ENCODE data around the gene ITPK1. TPM values are rescaled to one million over a fixed set of nuclear protein-coding genes. Genes with fewer than 3 reads are reported as not detected.

Gene ITPK1
- total RNA-seq, 1 experiment from 2014 or later, result 60.1 TPM

- no peaks in the 10 kb centered on the region for H3K9me3 Mint-ChIP-seq (ENCODE audit: unreplicated experiment)
- no peaks in the 10 kb centered on the region for H3K4me1 ChIP-seq
- no peak overlapping the region for H3K4me3 Mint-ChIP-seq (ENCODE audit: unreplicated experiment)
- H3K36me3 ChIP-seq (ENCODE audit: control insufficient read depth, insufficient read depth, low read length), result no peaks in the 10 kb centered on the region; the same call in none of the 2 replicates
- H3K27me3 ChIP-seq (replicated peaks; ENCODE audit: control insufficient read depth, insufficient read depth, low read length), result no peaks in the 10 kb centered on the region
- no peaks in the 10 kb centered on the region for H3K36me3 Mint-ChIP-seq (ENCODE audit: insufficient read depth, unreplicated experiment)
- POLR2A ChIA-PET, result no interaction called here
- no peaks in the 10 kb centered on the region for H3K4me1 Mint-ChIP-seq (ENCODE audit: low read depth, unreplicated experiment)
- H3K9me3 ChIP-seq, result no peaks in the 10 kb centered on the region
- no peak for TF ChIP-seq CTCF (IDR thresholded peaks at IDR 0.05; ENCODE audit: insufficient read depth in 1 of 2, low read depth in 1 of 2, low read length in 1 of 2, severe bottlenecking in 1 of 2, unreplicated experiment in 1 of 2)
- no peak overlapping the region for H3K4me3 ChIP-seq (ENCODE audit: low read depth, low read length)
- DNase-seq, result no peak
- H3K27ac Mint-ChIP-seq (ENCODE audit: unreplicated experiment), result no peak overlapping the region
- CTCF ChIA-PET, result no interaction called here
- intact Hi-C loops (cut with micrococcal nuclease; ENCODE audit: unreplicated experiment), result no loop called here
- BruUV-seq (replicated peaks), result no TSS peak
- no peaks in the 10 kb centered on the region for H3K27me3 Mint-ChIP-seq (ENCODE audit: insufficient read depth, unreplicated experiment)
Measured at GRCh38 chr14:92997343-92998061, 118.2 kb downstream of the ITPK1 start.

- ChIA-PET CTCF (no interaction called here), POLR2A (no interaction called here)
- H3K27me3 Mint-ChIP-seq (ENCODE audit: insufficient read depth, unreplicated experiment), result no peaks in the 10 kb centered on the region
- H3K4me1 ChIP-seq, result no peaks in the 10 kb centered on the region
- H3K4me3 ChIP-seq (ENCODE audit: low read depth, low read length), result no peak overlapping the region
- intact Hi-C loops (cut with micrococcal nuclease; ENCODE audit: unreplicated experiment), result no loop called here
- peaks cover 6% of the 10 kb centered on the region for H3K36me3 Mint-ChIP-seq (ENCODE audit: insufficient read depth, unreplicated experiment)
- H3K27me3 ChIP-seq (replicated peaks; ENCODE audit: control insufficient read depth, insufficient read depth, low read length), result no peaks in the 10 kb centered on the region
- TF ChIP-seq CTCF (IDR thresholded peaks at IDR 0.05; ENCODE audit: insufficient read depth in 1 of 2, low read depth in 1 of 2, low read length in 1 of 2, severe bottlenecking in 1 of 2, unreplicated experiment in 1 of 2), result no peak
- BruUV-seq (replicated peaks), result no TSS peak
- no peak for DNase-seq
- H3K4me1 Mint-ChIP-seq (ENCODE audit: low read depth, unreplicated experiment), result no peaks in the 10 kb centered on the region
- H3K9me3 Mint-ChIP-seq (ENCODE audit: unreplicated experiment), result no peaks in the 10 kb centered on the region
- no peaks in the 10 kb centered on the region for H3K9me3 ChIP-seq
- peaks cover 2% of the 10 kb centered on the region for H3K36me3 ChIP-seq (ENCODE audit: control insufficient read depth, insufficient read depth, low read length)
- no peak overlapping the region for H3K27ac Mint-ChIP-seq (ENCODE audit: unreplicated experiment)
- H3K4me3 Mint-ChIP-seq (ENCODE audit: unreplicated experiment), result no peak overlapping the region
Measured at GRCh38 chr14:92995620-92996019, 120.1 kb downstream of the ITPK1 start.

- H3K27me3 Mint-ChIP-seq (ENCODE audit: insufficient read depth, unreplicated experiment), result no peaks in the 10 kb centered on the region
- H3K36me3 Mint-ChIP-seq (ENCODE audit: insufficient read depth, unreplicated experiment), result peaks cover 6% of the 10 kb centered on the region
- CTCF ChIA-PET, result no interaction called here
- H3K4me3 ChIP-seq (ENCODE audit: low read depth, low read length), result no peak overlapping the region
- H3K4me1 ChIP-seq, result no peaks in the 10 kb centered on the region
- H3K9me3 Mint-ChIP-seq (ENCODE audit: unreplicated experiment), result no peaks in the 10 kb centered on the region
- H3K36me3 ChIP-seq (ENCODE audit: control insufficient read depth, insufficient read depth, low read length), result peaks cover 2% of the 10 kb centered on the region
- no TSS peak for BruUV-seq (replicated peaks)
- POLR2A ChIA-PET, result no interaction called here
- no peak for TF ChIP-seq CTCF (IDR thresholded peaks at IDR 0.05; ENCODE audit: insufficient read depth in 1 of 2, low read depth in 1 of 2, low read length in 1 of 2, severe bottlenecking in 1 of 2, unreplicated experiment in 1 of 2)
- H3K27me3 ChIP-seq (replicated peaks; ENCODE audit: control insufficient read depth, insufficient read depth, low read length), result no peaks in the 10 kb centered on the region
- DNase-seq, result no peak
- H3K4me3 Mint-ChIP-seq (ENCODE audit: unreplicated experiment), result no peak overlapping the region
- intact Hi-C loops (cut with micrococcal nuclease; ENCODE audit: unreplicated experiment), result no loop called here
- no peaks in the 10 kb centered on the region for H3K9me3 ChIP-seq
- no peaks in the 10 kb centered on the region for H3K4me1 Mint-ChIP-seq (ENCODE audit: low read depth, unreplicated experiment)
- H3K27ac Mint-ChIP-seq (ENCODE audit: unreplicated experiment), result no peak overlapping the region
Measured at GRCh38 chr14:92994942-92995341, 120.8 kb downstream of the ITPK1 start.
